GM21360 (cell line): ENCODE data around the gene KRT1.

Source experiments
- ATAC-seq: cut with Tn5 transposase; IDR thresholded peaks from one replicate; pipeline ENCODE4 v1.9.1; 2021; ENCODE audit warnings: mild to moderate bottlenecking, moderate library complexity; ENCODE audit not compliant: unreplicated experiment

Gene KRT1

GRCh38 chr12:52643233-52644077, 36.8 kb downstream of the KRT1 start:
- no peak for ATAC-seq

- ATAC-seq, result no peak
Observed at GRCh38 chr12:52641468-52641867, 38.7 kb downstream of the KRT1 start.

- ATAC-seq, result no peak
Observed at GRCh38 chr12:52637299-52637698, 42.9 kb downstream of the KRT1 start.

- no peak for ATAC-seq
Observed at GRCh38 chr12:52636592-52637258, 43.5 kb downstream of the KRT1 start.

GRCh38 chr12:52636189-52636588, 44.0 kb downstream of the KRT1 start:
- ATAC-seq, result no peak

GRCh38 chr12:52634266-52635056, 45.7 kb downstream of the KRT1 start:
- ATAC-seq, result no peak

GRCh38 chr12:52633383-52633782, 46.8 kb downstream of the KRT1 start:
- ATAC-seq, result no peak

- ATAC-seq, result no peak
Observed at GRCh38 chr12:52632656-52633055, 47.6 kb downstream of the KRT1 start.

GRCh38 chr12:52631676-52632459, 48.3 kb downstream of the KRT1 start:
- no peak for ATAC-seq

GRCh38 chr12:52631264-52631663, 48.9 kb downstream of the KRT1 start:
- ATAC-seq, result no peak

- ATAC-seq, result no peak
Observed at GRCh38 chr12:52630599-52631200, 49.5 kb downstream of the KRT1 start.

GRCh38 chr12:52630008-52630500, 50.2 kb downstream of the KRT1 start:
- ATAC-seq, result no peak

- no peak for ATAC-seq
Observed at GRCh38 chr12:52629281-52630007, 50.8 kb downstream of the KRT1 start.

- ATAC-seq, result no peak
Observed at GRCh38 chr12:52628841-52629240, 51.4 kb downstream of the KRT1 start.

GRCh38 chr12:52628111-52628507, 52.1 kb downstream of the KRT1 start:
- no peak for ATAC-seq

- ATAC-seq, result no peak
Observed at GRCh38 chr12:52627395-52628110, 52.7 kb downstream of the KRT1 start.
